GM18511 (cell line): ENCODE data around the gene ATP11C.
"Not testable (repeated sequence)": the region's sequence is repeated elsewhere in the genome, so short reads cannot be mapped to it uniquely, and the experiment has no call there.

Experiments used
- ATAC-seq: cut with Tn5 transposase; IDR thresholded peaks from one replicate; pipeline ENCODE4 v1.9.1; 2021; ENCODE audit warnings: mild to moderate bottlenecking, moderate library complexity; ENCODE audit not compliant: unreplicated experiment

ATP11C gene

GRCh38 chrX:139736151-139736550 is 196.7 kb downstream of the ATP11C start:
- ATAC-seq = no peak

GRCh38 chrX:139734996-139735395 is 197.9 kb downstream of the ATP11C start:
- ATAC-seq = no peak

- ATAC-seq = peak; percentile 84
Observed at GRCh38 chrX:139725720-139726119, 207.1 kb downstream of the ATP11C start.

- no peak for ATAC-seq
Observed at GRCh38 chrX:139724626-139725025, 208.2 kb downstream of the ATP11C start.

- no peak for ATAC-seq
Observed at GRCh38 chrX:139720979-139721378, 211.9 kb downstream of the ATP11C start.

- no peak for ATAC-seq
Observed at GRCh38 chrX:139720136-139720535, 212.7 kb downstream of the ATP11C start.

GRCh38 chrX:139708067-139708466 is 224.8 kb downstream of the ATP11C start, which contains the start of gene MCF2:
Gene MCF2, minus strand, starts transcription at chrX:139708167. Its CDS starts 56,423 bp downstream, at chrX:139651744.
- no peak for ATAC-seq

- ATAC-seq = no peak
Observed at GRCh38 chrX:139702658-139703057, 230.2 kb downstream of the ATP11C start.

- no peak for ATAC-seq
Observed at GRCh38 chrX:139692908-139693307, 239.9 kb downstream of the ATP11C start.

GRCh38 chrX:139692506-139692849 is 240.4 kb downstream of the ATP11C start:
- no peak for ATAC-seq

- no peak for ATAC-seq
Observed at GRCh38 chrX:139691843-139692505, 240.9 kb downstream of the ATP11C start.

- no peak for ATAC-seq
Observed at GRCh38 chrX:139691493-139691842, 241.4 kb downstream of the ATP11C start.

GRCh38 chrX:139685175-139685574 is 247.7 kb downstream of the ATP11C start:
- not testable (repeated sequence) for ATAC-seq

GRCh38 chrX:139680356-139680755 is 252.5 kb downstream of the ATP11C start:
- no peak for ATAC-seq
